GM12864 (cell line): ENCODE measurements around the gene PCNX2.
"Not testable (repeated sequence)": the region's sequence is repeated elsewhere in the genome, so short reads cannot be mapped to it uniquely, and the experiment has no call there.

Experiments
- DNase-seq: peaks from one replicate; pipeline ENCODE4 v3.0.0-alpha.2; 2011; ENCODE audit warnings: low read depth
- H3K4me3 ChIP-seq: 2 replicates; pipeline ENCODE4 v1.5.1; 2011; ENCODE audit warnings: mild to moderate bottlenecking, low read depth, low read length, control low read depth
- CTCF ChIP-seq: IDR thresholded peaks from 2 replicates; pipeline ENCODE4 v1.5.1; 2011; ENCODE audit warnings: low read depth, mild to moderate bottlenecking, moderate library complexity, low read length, control low read depth, inconsistent platforms; ENCODE audit errors: missing control alignments

Gene PCNX2

GRCh38 chr1:233088613-233089012 is 206.9 kb downstream of the PCNX2 start:
- DNase-seq, result no peak
- TF ChIP-seq CTCF, result no peak
- no peak overlapping the region for H3K4me3 ChIP-seq

DNA sequence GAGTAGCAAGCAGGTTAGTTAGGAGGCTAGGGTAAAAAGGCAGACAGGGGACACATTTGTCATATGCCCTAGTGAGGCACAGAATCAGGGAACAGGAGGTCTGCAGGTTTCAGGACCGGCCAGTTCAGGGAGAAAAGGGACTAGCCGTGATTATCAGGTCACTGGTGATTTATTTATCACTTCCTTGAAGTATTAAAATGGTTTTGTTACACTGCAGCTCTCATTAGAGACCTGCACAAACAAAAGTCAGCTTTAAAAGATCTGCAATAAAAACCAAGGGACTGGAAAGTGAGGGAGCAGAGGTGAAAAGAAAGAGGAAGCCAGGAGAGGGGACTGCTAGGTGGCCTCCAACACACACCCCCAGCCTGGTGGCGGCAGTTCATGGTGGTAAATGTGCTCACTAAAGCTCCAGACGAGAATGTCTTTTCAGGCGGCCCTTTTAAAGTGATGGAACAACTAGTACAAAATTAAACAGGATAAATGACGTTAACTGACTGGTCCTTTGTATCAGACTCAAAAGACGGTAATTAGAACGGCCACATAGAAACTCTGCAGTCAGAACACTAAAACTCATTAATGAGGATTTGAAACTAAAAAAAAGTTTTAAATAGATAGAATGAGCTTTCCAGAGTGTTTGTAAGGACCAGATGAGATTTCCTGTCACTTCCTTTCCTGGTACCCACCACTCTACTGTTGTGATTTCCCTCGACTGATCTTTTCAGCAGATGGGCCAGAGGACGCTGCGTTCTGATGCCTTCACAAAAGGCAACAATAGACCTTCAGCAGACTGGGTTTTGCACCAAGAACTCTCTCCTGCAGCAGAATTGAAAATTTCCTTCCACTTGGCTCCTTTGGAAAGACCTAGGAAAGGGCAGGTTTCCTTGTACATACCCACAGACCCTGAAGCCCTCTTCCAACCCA is 208.3 kb downstream of the PCNX2 start:
- DNase-seq, result no peak
- TF ChIP-seq CTCF, result no peak
- H3K4me3 ChIP-seq, result no peak overlapping the region

- no peak overlapping the region for H3K4me3 ChIP-seq
- TF ChIP-seq CTCF, result no peak
- no peak for DNase-seq
These were observed 210.0 kb downstream of the PCNX2 start for GRCh38 chr1:233085566-233085965.

GRCh38 chr1:233082778-233083550 is 212.6 kb downstream of the PCNX2 start:
- no peak for TF ChIP-seq CTCF
- peak; percentile 12 for DNase-seq
- H3K4me3 ChIP-seq, result no peak overlapping the region

DNA sequence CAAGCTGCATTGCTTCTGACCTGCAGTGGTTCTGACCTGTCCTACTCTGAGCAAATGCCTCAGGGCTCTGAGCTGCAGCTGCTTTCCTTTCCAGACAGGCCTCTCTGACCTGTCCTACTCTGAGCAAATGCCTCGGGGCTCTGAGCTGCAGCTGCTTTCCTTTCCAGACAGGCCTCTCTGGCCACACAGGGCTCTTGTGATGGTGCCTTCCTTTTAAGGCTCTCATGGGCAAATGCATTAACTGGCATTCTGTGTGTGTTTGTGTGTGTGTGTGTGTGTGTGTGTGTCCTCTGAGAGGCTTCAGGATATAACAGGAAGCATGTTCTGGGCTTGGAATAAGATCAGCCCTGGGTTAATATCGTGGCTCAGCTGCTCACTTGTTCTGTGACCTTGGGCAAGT is 213.8 kb downstream of the PCNX2 start:
- DNase-seq, result no peak
- no peak for TF ChIP-seq CTCF
- H3K4me3 ChIP-seq, result no peak overlapping the region

- not testable (repeated sequence) for H3K4me3 ChIP-seq, DNase-seq
These were observed 214.7 kb downstream of the PCNX2 start for GRCh38 chr1:233080827-233081226.

DNA sequence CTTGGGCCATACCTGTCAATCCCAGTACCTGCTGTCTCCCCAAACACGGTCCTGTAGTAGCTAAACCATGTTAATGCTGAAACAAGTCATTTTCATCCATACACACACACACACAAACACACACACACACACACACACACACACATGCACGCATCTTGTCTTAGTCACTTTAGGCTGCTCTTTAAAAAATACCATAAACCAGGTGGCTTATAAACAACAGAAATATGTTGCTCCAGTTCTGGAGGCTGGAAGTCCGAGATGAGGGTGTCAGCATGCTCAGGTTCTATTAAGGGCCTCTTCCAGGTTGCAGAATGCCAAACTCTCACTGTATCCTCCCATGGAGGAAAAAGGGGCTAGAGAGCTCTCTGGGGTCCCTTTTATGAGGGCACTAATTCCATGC is 215.2 kb downstream of the PCNX2 start:
- H3K4me3 ChIP-seq, result no peak overlapping the region
- TF ChIP-seq CTCF, result no peak
- DNase-seq, result no peak
